Measurements from ENCODE around the gene GULP1.

GULP1 gene

GRCh38 chr2:188315750-188316149 is 24.1 kb downstream of the GULP1 start:
- no peak for TF ChIP-seq TAF1 (IDR thresholded peaks at IDR 0.05; ENCODE audit: borderline replicate concordance, insufficient read depth, low read length)
- TF ChIP-seq SIN3A (IDR thresholded peaks at IDR 0.05; ENCODE audit: borderline replicate concordance, insufficient read depth, low read length), result no peak
- TF ChIP-seq FOXP2 (optimal IDR thresholded peaks at IDR 0.05; ENCODE audit: borderline replicate concordance, extremely low read depth, extremely low read length, insufficient read depth), result no peak
- TF ChIP-seq REST (IDR thresholded peaks at IDR 0.05; ENCODE audit: insufficient read depth in 1 of 2, low read depth in 2 of 2, low read length in 2 of 2), result no peak
- TF ChIP-seq POLR2AphosphoS5 (IDR thresholded peaks at IDR 0.05; ENCODE audit: low read depth, low read length), result no peak

- no peak for TF ChIP-seq REST (IDR thresholded peaks at IDR 0.05; ENCODE audit: insufficient read depth in 1 of 2, low read depth in 2 of 2, low read length in 2 of 2)
- TF ChIP-seq SIN3A (IDR thresholded peaks at IDR 0.05; ENCODE audit: borderline replicate concordance, insufficient read depth, low read length), result no peak
- no peak for TF ChIP-seq FOXP2 (optimal IDR thresholded peaks at IDR 0.05; ENCODE audit: borderline replicate concordance, extremely low read depth, extremely low read length, insufficient read depth)
- no peak for TF ChIP-seq TAF1 (IDR thresholded peaks at IDR 0.05; ENCODE audit: borderline replicate concordance, insufficient read depth, low read length)
Observed at GRCh38 chr2:188316342-188316741, 24.7 kb downstream of the GULP1 start.

- TF ChIP-seq FOXP2 (optimal IDR thresholded peaks at IDR 0.05; ENCODE audit: borderline replicate concordance, extremely low read depth, extremely low read length, insufficient read depth) (no peak), REST (IDR thresholded peaks at IDR 0.05; ENCODE audit: insufficient read depth in 1 of 2, low read depth in 2 of 2, low read length in 2 of 2) (no peak), TAF1 (IDR thresholded peaks at IDR 0.05; ENCODE audit: borderline replicate concordance, insufficient read depth, low read length) (no peak), POLR2AphosphoS5 (IDR thresholded peaks at IDR 0.05; ENCODE audit: low read depth, low read length) (no peak), SIN3A (IDR thresholded peaks at IDR 0.05; ENCODE audit: borderline replicate concordance, insufficient read depth, low read length) (no peak)
Observed at GRCh38 chr2:188316791-188317423, 25.2 kb downstream of the GULP1 start.

- TF ChIP-seq TAF1 (IDR thresholded peaks at IDR 0.05; ENCODE audit: borderline replicate concordance, insufficient read depth, low read length) (no peak), SIN3A (IDR thresholded peaks at IDR 0.05; ENCODE audit: borderline replicate concordance, insufficient read depth, low read length) (no peak), REST (IDR thresholded peaks at IDR 0.05; ENCODE audit: insufficient read depth in 1 of 2, low read depth in 2 of 2, low read length in 2 of 2) (no peak)
Observed at GRCh38 chr2:188318161-188318749, 26.6 kb downstream of the GULP1 start.
